ENCODE data around the gene SLC26A1.

- TF ChIP-seq CTCF (IDR thresholded peaks at IDR 0.05) (no peak), POLR2A (IDR thresholded peaks at IDR 0.05) (no peak)
These were observed 28.0 kb downstream of the SLC26A1 start for GRCh38 chr4:965048-965765.

Data from tibial nerve (tissue), 3 donors.